ENCODE results near the gene KANK4.

The KANK4 gene

DNA sequence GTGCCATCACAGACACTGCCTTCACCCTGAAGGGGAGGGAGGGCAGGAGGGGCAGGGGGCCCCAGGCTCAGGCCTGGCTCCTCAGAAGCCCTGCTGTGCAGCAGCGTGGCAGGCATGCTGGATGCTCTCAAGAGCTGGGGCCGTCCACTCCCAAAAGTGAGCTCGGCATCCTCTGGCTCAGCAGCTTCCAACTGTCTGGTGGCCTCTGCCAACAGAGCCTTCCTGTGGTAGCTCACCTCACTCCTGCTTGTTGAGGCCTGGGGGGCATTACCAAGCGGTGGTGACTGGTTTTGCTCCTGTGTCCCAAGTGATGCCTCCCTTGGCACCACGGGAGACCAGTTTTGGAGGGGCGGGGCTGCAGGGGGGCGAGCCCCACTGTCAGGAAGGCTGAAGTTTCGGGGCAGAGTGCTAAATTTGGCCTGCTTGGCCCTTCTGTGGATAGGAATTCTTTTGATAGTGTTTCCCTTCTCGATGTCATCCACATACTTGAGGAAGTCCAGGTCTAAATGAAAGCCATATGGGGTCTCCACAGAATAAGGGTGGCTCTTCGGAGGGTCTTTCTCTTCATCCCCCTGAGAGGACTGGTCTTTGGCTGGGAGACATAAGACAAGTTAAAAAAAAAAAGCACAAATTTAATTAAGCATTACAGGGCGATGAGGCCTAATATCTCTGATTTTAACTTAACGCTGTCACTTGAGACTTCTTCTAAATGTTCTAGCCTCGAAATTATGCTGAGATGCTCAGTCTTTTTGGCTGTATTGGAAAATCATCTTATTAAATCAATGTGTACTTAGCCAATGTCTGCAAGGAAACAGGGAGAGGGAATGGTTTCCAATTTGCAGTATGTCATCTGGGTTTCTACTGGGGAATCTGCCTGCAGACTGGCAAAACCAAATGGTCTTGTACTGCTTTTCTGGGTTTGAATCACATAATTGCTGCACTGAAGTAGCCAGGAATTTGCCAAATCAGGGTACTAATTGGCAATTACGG lies 44.4 kb downstream of the KANK4 start:
- DNase-seq (ENCODE audit: low read depth), result no peak
- TF ChIP-seq MAX (IDR thresholded peaks at IDR 0.05; ENCODE audit: low read depth, low read length) (no peak), POLR2A (IDR thresholded peaks at IDR 0.05; ENCODE audit: extremely low read depth, insufficient read length) (no peak), MYC (IDR thresholded peaks at IDR 0.05; ENCODE audit: low read depth, low read length) (no peak)
- TF ChIP-seq, protein P1, sequence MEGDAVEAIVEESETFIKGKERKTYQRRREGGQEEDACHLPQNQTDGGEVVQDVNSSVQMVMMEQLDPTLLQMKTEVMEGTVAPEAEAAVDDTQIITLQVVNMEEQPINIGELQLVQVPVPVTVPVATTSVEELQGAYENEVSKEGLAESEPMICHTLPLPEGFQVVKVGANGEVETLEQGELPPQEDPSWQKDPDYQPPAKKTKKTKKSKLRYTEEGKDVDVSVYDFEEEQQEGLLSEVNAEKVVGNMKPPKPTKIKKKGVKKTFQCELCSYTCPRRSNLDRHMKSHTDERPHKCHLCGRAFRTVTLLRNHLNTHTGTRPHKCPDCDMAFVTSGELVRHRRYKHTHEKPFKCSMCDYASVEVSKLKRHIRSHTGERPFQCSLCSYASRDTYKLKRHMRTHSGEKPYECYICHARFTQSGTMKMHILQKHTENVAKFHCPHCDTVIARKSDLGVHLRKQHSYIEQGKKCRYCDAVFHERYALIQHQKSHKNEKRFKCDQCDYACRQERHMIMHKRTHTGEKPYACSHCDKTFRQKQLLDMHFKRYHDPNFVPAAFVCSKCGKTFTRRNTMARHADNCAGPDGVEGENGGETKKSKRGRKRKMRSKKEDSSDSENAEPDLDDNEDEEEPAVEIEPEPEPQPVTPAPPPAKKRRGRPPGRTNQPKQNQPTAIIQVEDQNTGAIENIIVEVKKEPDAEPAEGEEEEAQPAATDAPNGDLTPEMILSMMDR (IDR thresholded peaks at IDR 0.05; ENCODE audit: low read depth, low read length), result no peak

DNA sequence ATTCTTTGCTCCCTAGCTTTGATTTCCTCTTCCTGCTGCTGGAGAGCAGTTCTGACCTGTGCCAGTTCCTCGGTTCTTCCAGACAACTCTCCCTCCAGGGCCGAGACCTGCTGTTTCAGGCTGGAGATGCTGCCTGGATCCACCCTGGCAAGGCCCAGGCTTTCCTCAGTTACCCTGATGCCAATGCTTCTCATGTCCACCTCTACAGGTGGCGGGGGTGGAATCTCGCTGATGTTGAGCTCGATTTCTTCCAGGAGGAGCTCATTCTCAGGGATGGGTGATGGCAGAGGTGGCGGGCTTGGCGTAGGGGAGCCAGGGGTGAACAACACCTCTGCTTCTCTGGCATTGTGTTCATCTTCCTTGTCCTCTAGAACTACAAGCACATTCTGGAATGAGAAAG lies 45.3 kb downstream of the KANK4 start:
- no peak for DNase-seq (ENCODE audit: low read depth)
- H3K4me3 ChIP-seq (ENCODE audit: low read depth, low read length), result no peak overlapping the region
- TF ChIP-seq, protein P1 (IDR thresholded peaks at IDR 0.05; ENCODE audit: low read depth, low read length), result no peak
- no peak for TF ChIP-seq MYC (IDR thresholded peaks at IDR 0.05; ENCODE audit: low read depth, low read length)

More for the DNA sequence above, 44.4 kb downstream of the KANK4 start:
- no peak overlapping the region for H3K4me3 ChIP-seq (ENCODE audit: low read depth, low read length)

GRCh38 chr1:62271948-62272728 lies 47.1 kb downstream of the KANK4 start:
- peak; percentile 62; the same call in 1 of the 2 replicates for TF ChIP-seq MAX (IDR thresholded peaks at IDR 0.05; ENCODE audit: low read depth, low read length)
- TF ChIP-seq MYC (IDR thresholded peaks at IDR 0.05; ENCODE audit: low read depth, low read length), result peak; percentile 39; the same call in 1 of the 2 replicates
- TF ChIP-seq POLR2A (IDR thresholded peaks at IDR 0.05; ENCODE audit: extremely low read depth, insufficient read length), result no peak
- DNase-seq (ENCODE audit: low read depth), result peak; percentile 31
- H3K4me3 ChIP-seq (ENCODE audit: low read depth, low read length), result no peak overlapping the region

- no peak for DNase-seq (ENCODE audit: low read depth)
- H3K4me3 ChIP-seq (ENCODE audit: low read depth, low read length), result no peak overlapping the region
- TF ChIP-seq MYC (IDR thresholded peaks at IDR 0.05; ENCODE audit: low read depth, low read length), result no peak
- TF ChIP-seq, protein P1 (IDR thresholded peaks at IDR 0.05; ENCODE audit: low read depth, low read length), result no peak
- no peak for TF ChIP-seq MAX (IDR thresholded peaks at IDR 0.05; ENCODE audit: low read depth, low read length)
- no peak for TF ChIP-seq POLR2A (IDR thresholded peaks at IDR 0.05; ENCODE audit: extremely low read depth, insufficient read length)
These were observed 48.1 kb downstream of the KANK4 start for GRCh38 chr1:62271134-62271533.

- no peak for DNase-seq (ENCODE audit: low read depth)
These were observed 49.3 kb downstream of the KANK4 start for GRCh38 chr1:62269851-62270495.

More at GRCh38 chr1:62269851-62270495, 49.3 kb downstream of the KANK4 start:
- TF ChIP-seq, protein P1 (IDR thresholded peaks at IDR 0.05; ENCODE audit: low read depth, low read length), result no peak
- TF ChIP-seq MAX (IDR thresholded peaks at IDR 0.05; ENCODE audit: low read depth, low read length), result no peak
- no peak for TF ChIP-seq POLR2A (IDR thresholded peaks at IDR 0.05; ENCODE audit: extremely low read depth, insufficient read length)
- no peak for TF ChIP-seq MYC (IDR thresholded peaks at IDR 0.05; ENCODE audit: low read depth, low read length)
- H3K4me3 ChIP-seq (ENCODE audit: low read depth, low read length), result no peak overlapping the region
